HG03159 (cell line): ENCODE data around the gene RPRD2.

Experiments
- ATAC-seq: cut with Tn5 transposase; IDR thresholded peaks from one replicate; pipeline ENCODE4 v1.9.1; 2021; ENCODE audit warnings: mild to moderate bottlenecking, moderate library complexity; ENCODE audit not compliant: unreplicated experiment

Gene RPRD2

DNA sequence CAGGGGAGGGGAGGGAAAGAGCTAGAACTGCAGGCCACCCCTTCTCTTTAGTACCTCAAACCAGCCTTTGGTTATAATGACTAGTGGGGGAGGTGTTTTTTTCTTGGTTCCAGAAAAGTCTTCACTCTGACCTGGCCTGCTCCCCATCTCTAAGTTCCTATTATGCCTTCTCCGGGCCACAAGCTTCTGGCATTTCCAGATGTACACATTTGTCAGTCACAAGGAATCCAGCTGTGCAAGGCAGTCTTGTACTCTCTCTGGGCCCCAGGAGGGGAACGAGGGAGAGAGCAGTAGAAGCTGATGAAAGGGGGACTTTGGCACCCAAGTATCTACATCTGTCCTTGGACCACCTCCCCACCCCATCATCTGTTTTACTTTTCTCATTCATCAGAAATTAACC is 148.9 kb downstream of the RPRD2 start:
- ATAC-seq = no peak

GRCh38 chr1:150513351-150513791 is 149.4 kb downstream of the RPRD2 start:
- ATAC-seq = no peak

- no peak for ATAC-seq
Measured at GRCh38 chr1:150514260-150514659, 150.3 kb downstream of the RPRD2 start.

- ATAC-seq = no peak
Measured at GRCh38 chr1:150514913-150515327, 151.0 kb downstream of the RPRD2 start.

GRCh38 chr1:150515328-150516049 is 151.5 kb downstream of the RPRD2 start, which contains the start of gene FALEC:
TSS of gene FALEC (plus strand) at chr1:150515752.
- ATAC-seq = peak; percentile 91

GRCh38 chr1:150516050-150516591 is 152.2 kb downstream of the RPRD2 start:
- ATAC-seq = no peak

- ATAC-seq = no peak
Measured at GRCh38 chr1:150516616-150517015, 152.7 kb downstream of the RPRD2 start.

DNA sequence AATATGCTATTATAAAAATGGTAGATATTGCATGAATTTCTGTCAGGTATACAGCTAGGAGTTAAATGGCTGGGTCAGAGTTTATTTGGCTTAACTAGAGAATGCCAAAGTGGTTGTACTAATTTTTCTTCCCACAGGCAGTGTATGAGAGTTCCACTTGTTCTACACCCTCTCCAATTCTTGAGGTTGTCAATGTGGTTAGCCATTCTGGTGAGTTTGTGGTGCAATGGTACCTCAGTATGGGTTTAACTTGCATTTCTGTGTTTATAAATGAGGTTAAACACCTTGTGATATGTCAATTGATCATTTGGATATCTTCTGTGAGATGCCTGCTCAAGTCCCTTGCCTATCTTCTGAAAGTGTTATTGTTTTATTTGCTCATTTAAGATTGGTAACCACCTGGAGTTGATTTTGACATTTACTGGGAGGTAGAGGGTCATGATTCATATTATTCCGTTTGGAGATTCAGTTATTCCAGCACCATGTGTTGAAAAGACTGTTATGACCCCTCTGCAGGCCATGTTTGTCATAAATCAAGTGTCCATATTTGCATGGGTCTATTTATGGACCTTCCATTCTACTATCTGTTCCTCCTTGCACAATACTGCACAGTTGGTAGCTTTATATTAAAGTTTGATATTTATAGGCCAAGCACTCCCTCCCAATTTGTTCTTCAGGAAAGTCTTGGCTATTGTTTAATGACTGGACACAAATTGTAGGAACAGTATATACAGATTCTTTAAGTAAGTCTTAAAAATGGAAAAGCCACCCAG is 157.4 kb downstream of the RPRD2 start:
- no peak for ATAC-seq

- ATAC-seq = no peak
Measured at GRCh38 chr1:150525348-150525747, 161.4 kb downstream of the RPRD2 start.
